SU-DHL-6 (cell line): ENCODE results near the gene EED.

ENCODE experiments used
- EZH2phosphoT487 ChIP-seq: fragments of 200-600 bp; sonication (generic), shearing (Covaris generic); conservative IDR thresholded peaks from 2 replicates; pipeline ENCODE4 v1.6.1; 2018; ENCODE audit warnings: mild to moderate bottlenecking, antibody characterized with exemption, low read length, moderate library complexity, mixed read lengths
- TF ChIP-seq, protein P1 (sequence below): fragments of 200-600 bp; sonication (generic); IDR thresholded peaks from one replicate; pipeline ENCODE4 v1.5.1; 2017; ENCODE audit warnings: antibody characterized with exemption, mild to moderate bottlenecking, low read length, moderate library complexity; ENCODE audit not compliant: insufficient read depth, poor library complexity, severe bottlenecking

DNA sequence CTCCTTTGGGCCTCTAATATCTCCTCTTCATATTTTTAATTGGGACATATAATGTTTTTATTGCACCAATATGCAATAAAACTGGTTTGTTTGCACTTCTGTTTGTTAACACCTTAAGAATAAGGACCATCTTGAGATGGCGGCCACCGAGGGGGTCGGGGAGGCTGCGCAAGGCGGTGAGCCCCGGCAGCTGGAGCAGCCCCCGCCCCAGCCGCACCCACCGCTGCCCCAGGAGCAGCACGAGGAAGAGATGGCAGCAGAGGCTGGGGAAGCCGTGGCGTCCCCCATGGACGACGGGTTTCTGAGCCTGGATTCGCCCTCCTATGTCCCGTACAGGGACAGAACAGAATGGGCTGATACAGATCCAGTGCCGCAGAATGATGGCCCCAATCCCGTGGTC is 49.6 kb upstream of the EED start:
- TF ChIP-seq, protein P1, sequence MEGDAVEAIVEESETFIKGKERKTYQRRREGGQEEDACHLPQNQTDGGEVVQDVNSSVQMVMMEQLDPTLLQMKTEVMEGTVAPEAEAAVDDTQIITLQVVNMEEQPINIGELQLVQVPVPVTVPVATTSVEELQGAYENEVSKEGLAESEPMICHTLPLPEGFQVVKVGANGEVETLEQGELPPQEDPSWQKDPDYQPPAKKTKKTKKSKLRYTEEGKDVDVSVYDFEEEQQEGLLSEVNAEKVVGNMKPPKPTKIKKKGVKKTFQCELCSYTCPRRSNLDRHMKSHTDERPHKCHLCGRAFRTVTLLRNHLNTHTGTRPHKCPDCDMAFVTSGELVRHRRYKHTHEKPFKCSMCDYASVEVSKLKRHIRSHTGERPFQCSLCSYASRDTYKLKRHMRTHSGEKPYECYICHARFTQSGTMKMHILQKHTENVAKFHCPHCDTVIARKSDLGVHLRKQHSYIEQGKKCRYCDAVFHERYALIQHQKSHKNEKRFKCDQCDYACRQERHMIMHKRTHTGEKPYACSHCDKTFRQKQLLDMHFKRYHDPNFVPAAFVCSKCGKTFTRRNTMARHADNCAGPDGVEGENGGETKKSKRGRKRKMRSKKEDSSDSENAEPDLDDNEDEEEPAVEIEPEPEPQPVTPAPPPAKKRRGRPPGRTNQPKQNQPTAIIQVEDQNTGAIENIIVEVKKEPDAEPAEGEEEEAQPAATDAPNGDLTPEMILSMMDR: no peak
- no peak for TF ChIP-seq EZH2phosphoT487
